K562 (cell line): ENCODE measurements around the gene AGO3. TPM values are rescaled to one million over a fixed set of nuclear protein-coding genes. Genes with fewer than 3 reads are reported as not detected.

ENCODE experiments used
- ILF3 ChIP-seq: fragments of 450-650 bp; IDR thresholded peaks from 2 replicates; pipeline ENCODE4 v1.6.1; 2018; ENCODE audit warnings: antibody characterized with exemption, mild to moderate bottlenecking, moderate library complexity, borderline replicate concordance
- RHOXF2B ChIP-seq: fragments of 250-450 bp; sonication (Bioruptor Pico); conservative IDR thresholded peaks from 2 replicates; pipeline ENCODE4 v1.5.1; 2021
- TAL1 ChIP-seq: fragments of 450-650 bp; IDR thresholded peaks from 2 replicates; pipeline ENCODE4 v1.6.1; 2016; ENCODE audit warnings: mild to moderate bottlenecking
- polyA plus RNA-seq, 8 experiments: library from polyadenylated mRNA; depleted of rRNA in 4 of 8; stranded (reverse) in 5 of 8; unstranded in 3 of 8; fragments of >200 nt; fragmentation: Nextera tagmentation in 2 of 8; fragmentation: Illumina TruSeq in 1 of 8; extraction: Ambion mirVana in 2 of 8; extraction: Trizol in 1 of 8; gene quantifications; 2 replicates each; pipeline versions ENCODE4 v1.2.1 to v1.2.3, GENCODE V29; 2011 to 2014; ENCODE audit warnings: inconsistent platforms in 1 of 8, missing spikeins in 1 of 8
- total RNA-seq, 7 experiments: library from RNA; depleted of rRNA in 6 of 7; stranded (reverse); fragments of >200 nt in 6 of 7; fragmentation: Illumina TruSeq in 2 of 7; extraction: Trizol in 2 of 7; gene quantifications; 2 replicates each; pipeline versions ENCODE4 v1.2.1 to v1.2.3, GENCODE V29; 2011 to 2021; ENCODE audit warnings: low replicate concordance in 1 of 7
- TF ChIP-seq, protein P1 (sequence below): sonication (generic); formaldehyde crosslinking; IDR thresholded peaks from 2 replicates; pipeline ENCODE4 v1.8.0; 2022; ENCODE audit warnings: mild to moderate bottlenecking, missing genetic modification reagents, borderline replicate concordance
- TF ChIP-seq, protein P2 (sequence below): sonication (generic); formaldehyde crosslinking; IDR thresholded peaks from 2 replicates; pipeline ENCODE4 v1.8.1; 2022; ENCODE audit warnings: missing genetic modification reagents
- TF ChIP-seq, protein P3 (sequence below): sonication (generic); formaldehyde crosslinking; IDR thresholded peaks from 2 replicates; pipeline ENCODE4 v1.8.1; 2023; ENCODE audit warnings: mild to moderate bottlenecking, missing genetic modification reagents
- TF ChIP-seq, protein P4 (sequence below): fragments of 200-600 bp; sonication (generic); IDR thresholded peaks from one replicate; pipeline ENCODE4 v1.6.1; 2012; ENCODE audit warnings: mild to moderate bottlenecking, low read depth, low read length, inconsistent platforms
- TF ChIP-seq, protein P5 (sequence below): sonication (generic); formaldehyde crosslinking; IDR thresholded peaks from 2 replicates; pipeline ENCODE4 v1.5.0; 2020; ENCODE audit warnings: missing genetic modification reagents

AGO3 gene
- total and polyA plus RNA-seq, 9 of the 15 experiments (the other 6 are each of a cell fraction or from before 2014, with no cell fraction given) = 4.5 to 41.5 (median 22.7) TPM

DNA sequence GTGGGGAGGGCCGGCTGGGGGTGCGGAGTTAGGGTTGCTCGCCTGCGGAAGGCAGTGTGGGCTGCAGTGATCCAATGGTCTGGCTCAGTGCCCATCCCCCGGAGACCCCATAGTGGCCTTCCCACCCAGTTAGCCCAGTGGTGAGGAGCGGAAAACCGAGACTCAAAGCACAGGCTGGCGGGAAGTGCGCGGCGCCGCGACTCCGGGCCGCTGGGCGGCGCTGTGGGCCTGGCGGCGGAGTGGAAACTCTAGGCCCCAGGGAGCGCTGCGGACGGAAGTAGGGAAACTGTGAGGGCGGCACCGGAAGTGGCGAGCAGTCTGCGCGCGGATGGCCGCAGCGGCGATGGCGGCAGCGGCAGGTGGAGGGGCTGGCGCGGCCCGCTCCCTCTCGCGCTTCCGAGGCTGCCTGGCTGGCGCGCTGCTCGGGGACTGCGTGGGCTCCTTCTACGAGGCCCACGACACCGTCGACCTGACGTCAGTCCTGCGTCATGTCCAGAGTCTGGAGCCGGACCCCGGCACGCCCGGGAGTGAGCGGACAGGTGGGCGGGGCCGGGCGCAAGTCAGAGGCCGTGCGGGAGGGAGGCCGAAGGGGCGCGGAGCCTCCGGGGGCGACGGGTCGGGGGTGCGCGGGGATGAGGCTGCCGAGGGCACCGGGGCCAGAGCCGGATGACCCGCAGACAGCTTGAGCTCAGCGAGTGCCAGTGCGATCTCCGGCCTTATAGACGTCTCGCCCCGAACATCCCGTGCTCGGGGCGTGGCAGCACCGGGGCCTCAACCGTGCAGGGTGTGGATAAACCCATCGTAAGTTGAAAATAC is 157.9 kb downstream of the AGO3 start, which contains the start of gene ADPRS (continued):
- TF ChIP-seq, protein P1, sequence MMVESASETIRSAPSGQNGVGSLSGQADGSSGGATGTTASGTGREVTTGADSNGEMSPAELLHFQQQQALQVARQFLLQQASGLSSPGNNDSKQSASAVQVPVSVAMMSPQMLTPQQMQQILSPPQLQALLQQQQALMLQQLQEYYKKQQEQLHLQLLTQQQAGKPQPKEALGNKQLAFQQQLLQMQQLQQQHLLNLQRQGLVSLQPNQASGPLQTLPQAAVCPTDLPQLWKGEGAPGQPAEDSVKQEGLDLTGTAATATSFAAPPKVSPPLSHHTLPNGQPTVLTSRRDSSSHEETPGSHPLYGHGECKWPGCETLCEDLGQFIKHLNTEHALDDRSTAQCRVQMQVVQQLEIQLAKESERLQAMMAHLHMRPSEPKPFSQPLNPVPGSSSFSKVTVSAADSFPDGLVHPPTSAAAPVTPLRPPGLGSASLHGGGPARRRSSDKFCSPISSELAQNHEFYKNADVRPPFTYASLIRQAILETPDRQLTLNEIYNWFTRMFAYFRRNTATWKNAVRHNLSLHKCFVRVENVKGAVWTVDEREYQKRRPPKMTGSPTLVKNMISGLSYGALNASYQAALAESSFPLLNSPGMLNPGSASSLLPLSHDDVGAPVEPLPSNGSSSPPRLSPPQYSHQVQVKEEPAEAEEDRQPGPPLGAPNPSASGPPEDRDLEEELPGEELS (CRISPR knock-in tag) = no peak
- TF ChIP-seq, protein P2, sequence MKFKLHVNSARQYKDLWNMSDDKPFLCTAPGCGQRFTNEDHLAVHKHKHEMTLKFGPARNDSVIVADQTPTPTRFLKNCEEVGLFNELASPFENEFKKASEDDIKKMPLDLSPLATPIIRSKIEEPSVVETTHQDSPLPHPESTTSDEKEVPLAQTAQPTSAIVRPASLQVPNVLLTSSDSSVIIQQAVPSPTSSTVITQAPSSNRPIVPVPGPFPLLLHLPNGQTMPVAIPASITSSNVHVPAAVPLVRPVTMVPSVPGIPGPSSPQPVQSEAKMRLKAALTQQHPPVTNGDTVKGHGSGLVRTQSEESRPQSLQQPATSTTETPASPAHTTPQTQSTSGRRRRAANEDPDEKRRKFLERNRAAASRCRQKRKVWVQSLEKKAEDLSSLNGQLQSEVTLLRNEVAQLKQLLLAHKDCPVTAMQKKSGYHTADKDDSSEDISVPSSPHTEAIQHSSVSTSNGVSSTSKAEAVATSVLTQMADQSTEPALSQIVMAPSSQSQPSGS = peak; percentile 45; the same call in 1 of the 2 replicates
- TF ChIP-seq ILF3 (peak; percentile 67; the same call in 1 of the 2 replicates), TAL1 (no peak), RHOXF2B (CRISPR knock-in tag) (no peak)
- TF ChIP-seq, protein P3, sequence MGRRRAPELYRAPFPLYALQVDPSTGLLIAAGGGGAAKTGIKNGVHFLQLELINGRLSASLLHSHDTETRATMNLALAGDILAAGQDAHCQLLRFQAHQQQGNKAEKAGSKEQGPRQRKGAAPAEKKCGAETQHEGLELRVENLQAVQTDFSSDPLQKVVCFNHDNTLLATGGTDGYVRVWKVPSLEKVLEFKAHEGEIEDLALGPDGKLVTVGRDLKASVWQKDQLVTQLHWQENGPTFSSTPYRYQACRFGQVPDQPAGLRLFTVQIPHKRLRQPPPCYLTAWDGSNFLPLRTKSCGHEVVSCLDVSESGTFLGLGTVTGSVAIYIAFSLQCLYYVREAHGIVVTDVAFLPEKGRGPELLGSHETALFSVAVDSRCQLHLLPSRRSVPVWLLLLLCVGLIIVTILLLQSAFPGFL (CRISPR knock-in tag) = 0 out of 2 replicates have a peak, but pooled peaks have one; percentile 14
- TF ChIP-seq, protein P4, sequence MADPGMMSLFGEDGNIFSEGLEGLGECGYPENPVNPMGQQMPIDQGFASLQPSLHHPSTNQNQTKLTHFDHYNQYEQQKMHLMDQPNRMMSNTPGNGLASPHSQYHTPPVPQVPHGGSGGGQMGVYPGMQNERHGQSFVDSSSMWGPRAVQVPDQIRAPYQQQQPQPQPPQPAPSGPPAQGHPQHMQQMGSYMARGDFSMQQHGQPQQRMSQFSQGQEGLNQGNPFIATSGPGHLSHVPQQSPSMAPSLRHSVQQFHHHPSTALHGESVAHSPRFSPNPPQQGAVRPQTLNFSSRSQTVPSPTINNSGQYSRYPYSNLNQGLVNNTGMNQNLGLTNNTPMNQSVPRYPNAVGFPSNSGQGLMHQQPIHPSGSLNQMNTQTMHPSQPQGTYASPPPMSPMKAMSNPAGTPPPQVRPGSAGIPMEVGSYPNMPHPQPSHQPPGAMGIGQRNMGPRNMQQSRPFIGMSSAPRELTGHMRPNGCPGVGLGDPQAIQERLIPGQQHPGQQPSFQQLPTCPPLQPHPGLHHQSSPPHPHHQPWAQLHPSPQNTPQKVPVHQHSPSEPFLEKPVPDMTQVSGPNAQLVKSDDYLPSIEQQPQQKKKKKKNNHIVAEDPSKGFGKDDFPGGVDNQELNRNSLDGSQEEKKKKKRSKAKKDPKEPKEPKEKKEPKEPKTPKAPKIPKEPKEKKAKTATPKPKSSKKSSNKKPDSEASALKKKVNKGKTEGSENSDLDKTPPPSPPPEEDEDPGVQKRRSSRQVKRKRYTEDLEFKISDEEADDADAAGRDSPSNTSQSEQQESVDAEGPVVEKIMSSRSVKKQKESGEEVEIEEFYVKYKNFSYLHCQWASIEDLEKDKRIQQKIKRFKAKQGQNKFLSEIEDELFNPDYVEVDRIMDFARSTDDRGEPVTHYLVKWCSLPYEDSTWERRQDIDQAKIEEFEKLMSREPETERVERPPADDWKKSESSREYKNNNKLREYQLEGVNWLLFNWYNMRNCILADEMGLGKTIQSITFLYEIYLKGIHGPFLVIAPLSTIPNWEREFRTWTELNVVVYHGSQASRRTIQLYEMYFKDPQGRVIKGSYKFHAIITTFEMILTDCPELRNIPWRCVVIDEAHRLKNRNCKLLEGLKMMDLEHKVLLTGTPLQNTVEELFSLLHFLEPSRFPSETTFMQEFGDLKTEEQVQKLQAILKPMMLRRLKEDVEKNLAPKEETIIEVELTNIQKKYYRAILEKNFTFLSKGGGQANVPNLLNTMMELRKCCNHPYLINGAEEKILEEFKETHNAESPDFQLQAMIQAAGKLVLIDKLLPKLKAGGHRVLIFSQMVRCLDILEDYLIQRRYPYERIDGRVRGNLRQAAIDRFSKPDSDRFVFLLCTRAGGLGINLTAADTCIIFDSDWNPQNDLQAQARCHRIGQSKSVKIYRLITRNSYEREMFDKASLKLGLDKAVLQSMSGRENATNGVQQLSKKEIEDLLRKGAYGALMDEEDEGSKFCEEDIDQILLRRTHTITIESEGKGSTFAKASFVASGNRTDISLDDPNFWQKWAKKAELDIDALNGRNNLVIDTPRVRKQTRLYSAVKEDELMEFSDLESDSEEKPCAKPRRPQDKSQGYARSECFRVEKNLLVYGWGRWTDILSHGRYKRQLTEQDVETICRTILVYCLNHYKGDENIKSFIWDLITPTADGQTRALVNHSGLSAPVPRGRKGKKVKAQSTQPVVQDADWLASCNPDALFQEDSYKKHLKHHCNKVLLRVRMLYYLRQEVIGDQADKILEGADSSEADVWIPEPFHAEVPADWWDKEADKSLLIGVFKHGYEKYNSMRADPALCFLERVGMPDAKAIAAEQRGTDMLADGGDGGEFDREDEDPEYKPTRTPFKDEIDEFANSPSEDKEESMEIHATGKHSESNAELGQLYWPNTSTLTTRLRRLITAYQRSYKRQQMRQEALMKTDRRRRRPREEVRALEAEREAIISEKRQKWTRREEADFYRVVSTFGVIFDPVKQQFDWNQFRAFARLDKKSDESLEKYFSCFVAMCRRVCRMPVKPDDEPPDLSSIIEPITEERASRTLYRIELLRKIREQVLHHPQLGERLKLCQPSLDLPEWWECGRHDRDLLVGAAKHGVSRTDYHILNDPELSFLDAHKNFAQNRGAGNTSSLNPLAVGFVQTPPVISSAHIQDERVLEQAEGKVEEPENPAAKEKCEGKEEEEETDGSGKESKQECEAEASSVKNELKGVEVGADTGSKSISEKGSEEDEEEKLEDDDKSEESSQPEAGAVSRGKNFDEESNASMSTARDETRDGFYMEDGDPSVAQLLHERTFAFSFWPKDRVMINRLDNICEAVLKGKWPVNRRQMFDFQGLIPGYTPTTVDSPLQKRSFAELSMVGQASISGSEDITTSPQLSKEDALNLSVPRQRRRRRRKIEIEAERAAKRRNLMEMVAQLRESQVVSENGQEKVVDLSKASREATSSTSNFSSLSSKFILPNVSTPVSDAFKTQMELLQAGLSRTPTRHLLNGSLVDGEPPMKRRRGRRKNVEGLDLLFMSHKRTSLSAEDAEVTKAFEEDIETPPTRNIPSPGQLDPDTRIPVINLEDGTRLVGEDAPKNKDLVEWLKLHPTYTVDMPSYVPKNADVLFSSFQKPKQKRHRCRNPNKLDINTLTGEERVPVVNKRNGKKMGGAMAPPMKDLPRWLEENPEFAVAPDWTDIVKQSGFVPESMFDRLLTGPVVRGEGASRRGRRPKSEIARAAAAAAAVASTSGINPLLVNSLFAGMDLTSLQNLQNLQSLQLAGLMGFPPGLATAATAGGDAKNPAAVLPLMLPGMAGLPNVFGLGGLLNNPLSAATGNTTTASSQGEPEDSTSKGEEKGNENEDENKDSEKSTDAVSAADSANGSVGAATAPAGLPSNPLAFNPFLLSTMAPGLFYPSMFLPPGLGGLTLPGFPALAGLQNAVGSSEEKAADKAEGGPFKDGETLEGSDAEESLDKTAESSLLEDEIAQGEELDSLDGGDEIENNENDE = no peak
- TF ChIP-seq, protein P5, sequence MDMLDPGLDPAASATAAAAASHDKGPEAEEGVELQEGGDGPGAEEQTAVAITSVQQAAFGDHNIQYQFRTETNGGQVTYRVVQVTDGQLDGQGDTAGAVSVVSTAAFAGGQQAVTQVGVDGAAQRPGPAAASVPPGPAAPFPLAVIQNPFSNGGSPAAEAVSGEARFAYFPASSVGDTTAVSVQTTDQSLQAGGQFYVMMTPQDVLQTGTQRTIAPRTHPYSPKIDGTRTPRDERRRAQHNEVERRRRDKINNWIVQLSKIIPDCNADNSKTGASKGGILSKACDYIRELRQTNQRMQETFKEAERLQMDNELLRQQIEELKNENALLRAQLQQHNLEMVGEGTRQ = no peak; the same call in 1 of the 2 replicates
